HL-60 (cell line): ENCODE results near the gene CCDC88C.

ENCODE experiments used
- GABPA ChIP-seq: IDR thresholded peaks from 2 replicates; pipeline ENCODE4 v1.6.1; 2012; ENCODE audit warnings: low read depth
- POLR2AphosphoS5 ChIP-seq: IDR thresholded peaks from 2 replicates; pipeline ENCODE4 v1.6.1; 2012; ENCODE audit warnings: low read depth
- SPI1 ChIP-seq: IDR thresholded peaks from 2 replicates; pipeline ENCODE4 v1.6.1; 2012; ENCODE audit warnings: low read depth, mild to moderate bottlenecking, borderline replicate concordance
- TF ChIP-seq, protein P1 (sequence below): IDR thresholded peaks from one replicate; pipeline ENCODE4 v1.5.1; 2011; ENCODE audit warnings: low read length, control low read depth, inconsistent platforms; ENCODE audit not compliant: insufficient read depth
- TF ChIP-seq, protein P2 (sequence below): IDR thresholded peaks from 2 replicates; pipeline ENCODE4 v1.6.1; 2012; ENCODE audit warnings: low read depth; ENCODE audit not compliant: insufficient replicate concordance

DNA sequence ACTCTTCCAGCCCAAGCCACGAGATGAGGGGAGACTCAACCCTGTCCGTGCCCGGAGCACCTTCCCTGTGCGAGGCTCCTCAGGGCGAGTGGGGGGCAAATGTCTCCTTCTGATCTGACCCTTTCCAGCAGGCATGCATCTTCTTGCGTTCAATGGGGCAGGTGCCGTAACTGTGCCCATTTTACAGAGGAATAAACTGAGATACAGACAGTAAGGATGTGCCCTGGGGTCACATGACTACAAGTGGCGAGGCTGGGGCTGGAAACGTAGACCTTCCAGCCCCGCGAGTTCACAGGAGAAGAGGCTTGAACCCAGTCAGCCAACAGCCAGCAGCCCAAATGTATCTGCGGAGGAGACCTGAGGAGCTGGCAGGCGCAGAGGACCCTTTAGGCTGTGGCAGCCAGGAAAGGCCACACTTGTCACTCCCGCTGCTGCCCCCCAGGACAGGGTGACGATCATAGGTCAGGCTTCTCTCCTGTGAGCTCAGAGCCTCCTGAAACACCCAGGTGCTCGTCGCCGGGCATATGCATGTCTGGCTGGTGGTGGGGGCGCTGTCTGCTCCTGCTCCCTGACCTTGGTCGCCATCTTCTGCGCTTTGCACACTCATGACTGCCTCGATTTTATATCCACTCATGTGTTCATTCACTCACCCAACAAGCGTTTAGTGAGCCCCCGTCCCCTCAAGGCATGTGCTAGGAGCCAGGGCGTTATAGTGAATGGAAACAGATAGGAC is 41.7 kb downstream of the CCDC88C start:
- TF ChIP-seq, protein P1, sequence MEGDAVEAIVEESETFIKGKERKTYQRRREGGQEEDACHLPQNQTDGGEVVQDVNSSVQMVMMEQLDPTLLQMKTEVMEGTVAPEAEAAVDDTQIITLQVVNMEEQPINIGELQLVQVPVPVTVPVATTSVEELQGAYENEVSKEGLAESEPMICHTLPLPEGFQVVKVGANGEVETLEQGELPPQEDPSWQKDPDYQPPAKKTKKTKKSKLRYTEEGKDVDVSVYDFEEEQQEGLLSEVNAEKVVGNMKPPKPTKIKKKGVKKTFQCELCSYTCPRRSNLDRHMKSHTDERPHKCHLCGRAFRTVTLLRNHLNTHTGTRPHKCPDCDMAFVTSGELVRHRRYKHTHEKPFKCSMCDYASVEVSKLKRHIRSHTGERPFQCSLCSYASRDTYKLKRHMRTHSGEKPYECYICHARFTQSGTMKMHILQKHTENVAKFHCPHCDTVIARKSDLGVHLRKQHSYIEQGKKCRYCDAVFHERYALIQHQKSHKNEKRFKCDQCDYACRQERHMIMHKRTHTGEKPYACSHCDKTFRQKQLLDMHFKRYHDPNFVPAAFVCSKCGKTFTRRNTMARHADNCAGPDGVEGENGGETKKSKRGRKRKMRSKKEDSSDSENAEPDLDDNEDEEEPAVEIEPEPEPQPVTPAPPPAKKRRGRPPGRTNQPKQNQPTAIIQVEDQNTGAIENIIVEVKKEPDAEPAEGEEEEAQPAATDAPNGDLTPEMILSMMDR, result no peak
- TF ChIP-seq, protein P2, sequence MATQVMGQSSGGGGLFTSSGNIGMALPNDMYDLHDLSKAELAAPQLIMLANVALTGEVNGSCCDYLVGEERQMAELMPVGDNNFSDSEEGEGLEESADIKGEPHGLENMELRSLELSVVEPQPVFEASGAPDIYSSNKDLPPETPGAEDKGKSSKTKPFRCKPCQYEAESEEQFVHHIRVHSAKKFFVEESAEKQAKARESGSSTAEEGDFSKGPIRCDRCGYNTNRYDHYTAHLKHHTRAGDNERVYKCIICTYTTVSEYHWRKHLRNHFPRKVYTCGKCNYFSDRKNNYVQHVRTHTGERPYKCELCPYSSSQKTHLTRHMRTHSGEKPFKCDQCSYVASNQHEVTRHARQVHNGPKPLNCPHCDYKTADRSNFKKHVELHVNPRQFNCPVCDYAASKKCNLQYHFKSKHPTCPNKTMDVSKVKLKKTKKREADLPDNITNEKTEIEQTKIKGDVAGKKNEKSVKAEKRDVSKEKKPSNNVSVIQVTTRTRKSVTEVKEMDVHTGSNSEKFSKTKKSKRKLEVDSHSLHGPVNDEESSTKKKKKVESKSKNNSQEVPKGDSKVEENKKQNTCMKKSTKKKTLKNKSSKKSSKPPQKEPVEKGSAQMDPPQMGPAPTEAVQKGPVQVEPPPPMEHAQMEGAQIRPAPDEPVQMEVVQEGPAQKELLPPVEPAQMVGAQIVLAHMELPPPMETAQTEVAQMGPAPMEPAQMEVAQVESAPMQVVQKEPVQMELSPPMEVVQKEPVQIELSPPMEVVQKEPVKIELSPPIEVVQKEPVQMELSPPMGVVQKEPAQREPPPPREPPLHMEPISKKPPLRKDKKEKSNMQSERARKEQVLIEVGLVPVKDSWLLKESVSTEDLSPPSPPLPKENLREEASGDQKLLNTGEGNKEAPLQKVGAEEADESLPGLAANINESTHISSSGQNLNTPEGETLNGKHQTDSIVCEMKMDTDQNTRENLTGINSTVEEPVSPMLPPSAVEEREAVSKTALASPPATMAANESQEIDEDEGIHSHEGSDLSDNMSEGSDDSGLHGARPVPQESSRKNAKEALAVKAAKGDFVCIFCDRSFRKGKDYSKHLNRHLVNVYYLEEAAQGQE, result no peak
- TF ChIP-seq POLR2AphosphoS5, result no peak; the same call in 1 of the 2 replicates
- TF ChIP-seq SPI1, result no peak
- no peak for TF ChIP-seq GABPA
